K562 (cell line): ENCODE measurements around the gene GIGYF1. TPM values are rescaled to one million over a fixed set of nuclear protein-coding genes. Genes with fewer than 3 reads are reported as not detected.

ENCODE experiments used
- CCNT2 ChIP-seq: IDR thresholded peaks from 2 replicates; pipeline ENCODE4 v1.6.1; 2011; ENCODE audit warnings: borderline replicate concordance, low read depth, mild to moderate bottlenecking, moderate library complexity, mixed read lengths, low read length; ENCODE audit not compliant: insufficient read length; ENCODE audit errors: extremely low read depth
- CREB1 ChIP-seq, 2 experiments: sonication (generic) in 1 of 2; formaldehyde crosslinking in 1 of 2; IDR thresholded peaks; 2 replicates each; pipeline versions ENCODE4 v1.6.1 to v1.8.0; 2012 to 2022; ENCODE audit warnings: inconsistent platforms in 1 of 2, mild to moderate bottlenecking in 1 of 2, missing genetic modification reagents in 1 of 2, moderate library complexity in 1 of 2
- EP400 ChIP-seq: fragments of 450-650 bp; IDR thresholded peaks from 2 replicates; pipeline ENCODE4 v1.6.1; 2017; ENCODE audit warnings: antibody characterized with exemption, mild to moderate bottlenecking, moderate library complexity
- MTA2 ChIP-seq: fragments of 450-650 bp; IDR thresholded peaks from 2 replicates; pipeline ENCODE4 v1.6.1; 2016; ENCODE audit warnings: low read depth
- POLR3A ChIP-seq: IDR thresholded peaks from 2 replicates; pipeline ENCODE4 v1.6.1; 2011; ENCODE audit warnings: borderline replicate concordance, mild to moderate bottlenecking, moderate library complexity; ENCODE audit not compliant: insufficient read length, insufficient read depth; ENCODE audit errors: extremely low read depth
- SMAD4 ChIP-seq: fragments of 250-450 bp; sonication (Bioruptor Pico); conservative IDR thresholded peaks from 2 replicates; pipeline ENCODE4 v1.8.0; 2021; ENCODE audit warnings: inconsistent platforms, mild to moderate bottlenecking, moderate library complexity
- SRSF1 ChIP-seq: fragments of 200-400 bp; formaldehyde crosslinking; IDR thresholded peaks from 2 replicates; pipeline ENCODE4 v1.6.1; 2017; ENCODE audit warnings: mild to moderate bottlenecking, low read depth, low read length, moderate library complexity
- TAF1 ChIP-seq: IDR thresholded peaks from 2 replicates; pipeline ENCODE4 v1.6.1; 2011; ENCODE audit warnings: mild to moderate bottlenecking, low read length, moderate library complexity; ENCODE audit not compliant: insufficient read depth, control insufficient read depth, severe bottlenecking; ENCODE audit errors: extremely low read depth
- ZFP36 ChIP-seq: fragments of 150-350 bp; IDR thresholded peaks from 2 replicates; pipeline ENCODE4 v1.6.1; 2018; ENCODE audit warnings: low read length, low read depth; ENCODE audit not compliant: partially characterized antibody
- ZNF717 ChIP-seq: fragments of 250-450 bp; sonication (Bioruptor Pico); IDR thresholded peaks from 2 replicates; pipeline ENCODE4 v1.5.0; 2021
- polyA plus RNA-seq, 8 experiments: library from polyadenylated mRNA; depleted of rRNA in 4 of 8; stranded (reverse) in 5 of 8; unstranded in 3 of 8; fragments of >200 nt; fragmentation: Nextera tagmentation in 2 of 8; fragmentation: Illumina TruSeq in 1 of 8; extraction: Ambion mirVana in 2 of 8; extraction: Trizol in 1 of 8; gene quantifications; 2 replicates each; pipeline versions ENCODE4 v1.2.1 to v1.2.3, GENCODE V29; 2011 to 2014; ENCODE audit warnings: inconsistent platforms in 1 of 8, missing spikeins in 1 of 8
- total RNA-seq, 7 experiments: library from RNA; depleted of rRNA in 6 of 7; stranded (reverse); fragments of >200 nt in 6 of 7; fragmentation: Illumina TruSeq in 2 of 7; extraction: Trizol in 2 of 7; gene quantifications; 2 replicates each; pipeline versions ENCODE4 v1.2.1 to v1.2.3, GENCODE V29; 2011 to 2021; ENCODE audit warnings: low replicate concordance in 1 of 7
- TF ChIP-seq, protein P1 (sequence below), 2 experiments: fragments of 450-650 bp in 1 of 2; sonication (generic) in 1 of 2; formaldehyde crosslinking in 1 of 2; IDR thresholded peaks in 1 of 2; conservative IDR thresholded peaks in 1 of 2; 2 replicates each; pipeline versions ENCODE4 v1.6.1 to v1.8.1; 2016 to 2023; ENCODE audit warnings: mild to moderate bottlenecking in 2 of 2, moderate library complexity in 2 of 2, inconsistent platforms in 1 of 2, missing genetic modification reagents in 1 of 2
- TF ChIP-seq, protein P2 (sequence below): IDR thresholded peaks from 2 replicates; pipeline ENCODE4 v1.6.1; 2011; ENCODE audit not compliant: insufficient read length; ENCODE audit errors: extremely low read depth
- TF ChIP-seq, protein P3 (sequence below): fragments of 250-450 bp; sonication (Bioruptor Pico); IDR thresholded peaks from 2 replicates; pipeline ENCODE4 v1.4.0; 2020; ENCODE audit warnings: mild to moderate bottlenecking
- TF ChIP-seq, protein P4 (sequence below), 2 experiments: fragments of 450-650 bp; formaldehyde crosslinking in 1 of 2; IDR thresholded peaks; 2 replicates each; pipeline versions ENCODE4 v1.4.0 to v1.6.1; 2014 to 2020; ENCODE audit warnings: mild to moderate bottlenecking in 2 of 2, borderline replicate concordance in 1 of 2, low read depth in 1 of 2

Gene GIGYF1
- total and polyA plus RNA-seq, 9 of the 15 experiments (the other 6 are each of a cell fraction or from before 2014, with no cell fraction given): 0.56 to 76.2 (median 16.8) TPM

DNA sequence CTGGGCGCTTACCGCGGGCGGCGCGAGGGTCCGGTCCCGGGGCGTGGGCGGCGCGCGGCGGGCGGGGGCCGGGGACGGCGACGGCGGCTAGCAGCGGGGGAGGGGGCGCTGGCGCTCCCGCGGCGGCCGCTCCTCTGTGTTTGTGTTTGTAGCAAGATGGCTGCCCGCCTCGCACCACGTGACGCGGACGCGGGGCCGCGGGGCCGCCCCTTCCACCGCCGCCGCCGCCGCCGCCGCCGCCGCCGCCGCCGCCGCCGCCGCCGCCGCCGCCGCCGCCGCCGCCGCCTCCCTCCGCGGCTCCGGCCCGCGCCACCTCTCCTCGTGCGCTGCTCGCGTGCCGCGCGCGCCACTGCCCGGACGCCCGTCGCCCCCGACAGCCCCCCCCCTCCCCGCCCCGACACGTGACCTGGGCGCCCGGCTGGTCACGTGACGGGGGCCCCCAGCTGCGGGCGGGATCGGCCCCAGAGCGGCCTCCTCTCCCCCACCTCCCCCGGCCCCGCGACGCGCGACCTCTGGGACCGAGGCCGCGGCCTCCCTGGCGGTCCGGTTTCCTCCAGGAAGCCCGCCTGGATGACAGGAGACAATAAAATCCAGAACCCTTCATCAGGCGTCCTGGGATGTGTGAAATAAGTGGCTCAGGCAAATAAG, at the start of gene GIGYF1 (continued):
- TF ChIP-seq, protein P1, sequence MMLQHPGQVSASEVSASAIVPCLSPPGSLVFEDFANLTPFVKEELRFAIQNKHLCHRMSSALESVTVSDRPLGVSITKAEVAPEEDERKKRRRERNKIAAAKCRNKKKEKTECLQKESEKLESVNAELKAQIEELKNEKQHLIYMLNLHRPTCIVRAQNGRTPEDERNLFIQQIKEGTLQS (IDR thresholded peaks at IDR 0.05): no peak
- TF ChIP-seq, protein P1 (CRISPR knock-in tag; conservative IDR thresholded peaks at IDR 0.05): no peak
- TF ChIP-seq SMAD4 (CRISPR knock-in tag) (peak; percentile 52; the same call in 1 of the 2 replicates), POLR3A (no peak), MTA2 (no peak), ZNF717 (CRISPR knock-in tag) (no peak), CREB1 (IDR thresholded peaks at IDR 0.05) (peak; percentile 26; the same call in 1 of the 2 replicates), CREB1 (CRISPR knock-in tag; IDR thresholded peaks at IDR 0.05) (no peak), ZFP36 (peak; percentile 98), SRSF1 (no peak), CCNT2 (peak; percentile 48), TAF1 (peak; percentile 32), EP400 (peak; percentile 47; the same call in 1 of the 2 replicates)
- TF ChIP-seq, protein P2, sequence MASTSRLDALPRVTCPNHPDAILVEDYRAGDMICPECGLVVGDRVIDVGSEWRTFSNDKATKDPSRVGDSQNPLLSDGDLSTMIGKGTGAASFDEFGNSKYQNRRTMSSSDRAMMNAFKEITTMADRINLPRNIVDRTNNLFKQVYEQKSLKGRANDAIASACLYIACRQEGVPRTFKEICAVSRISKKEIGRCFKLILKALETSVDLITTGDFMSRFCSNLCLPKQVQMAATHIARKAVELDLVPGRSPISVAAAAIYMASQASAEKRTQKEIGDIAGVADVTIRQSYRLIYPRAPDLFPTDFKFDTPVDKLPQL: no peak
- TF ChIP-seq, protein P3, sequence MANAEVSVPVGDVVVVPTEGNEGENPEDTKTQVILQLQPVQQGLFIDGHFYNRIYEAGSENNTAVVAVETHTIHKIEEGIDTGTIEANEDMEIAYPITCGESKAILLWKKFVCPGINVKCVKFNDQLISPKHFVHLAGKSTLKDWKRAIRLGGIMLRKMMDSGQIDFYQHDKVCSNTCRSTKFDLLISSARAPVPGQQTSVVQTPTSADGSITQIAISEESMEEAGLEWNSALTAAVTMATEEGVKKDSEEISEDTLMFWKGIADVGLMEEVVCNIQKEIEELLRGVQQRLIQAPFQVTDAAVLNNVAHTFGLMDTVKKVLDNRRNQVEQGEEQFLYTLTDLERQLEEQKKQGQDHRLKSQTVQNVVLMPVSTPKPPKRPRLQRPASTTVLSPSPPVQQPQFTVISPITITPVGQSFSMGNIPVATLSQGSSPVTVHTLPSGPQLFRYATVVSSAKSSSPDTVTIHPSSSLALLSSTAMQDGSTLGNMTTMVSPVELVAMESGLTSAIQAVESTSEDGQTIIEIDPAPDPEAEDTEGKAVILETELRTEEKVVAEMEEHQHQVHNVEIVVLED (CRISPR knock-in tag): peak; percentile 37
- TF ChIP-seq, protein P4, sequence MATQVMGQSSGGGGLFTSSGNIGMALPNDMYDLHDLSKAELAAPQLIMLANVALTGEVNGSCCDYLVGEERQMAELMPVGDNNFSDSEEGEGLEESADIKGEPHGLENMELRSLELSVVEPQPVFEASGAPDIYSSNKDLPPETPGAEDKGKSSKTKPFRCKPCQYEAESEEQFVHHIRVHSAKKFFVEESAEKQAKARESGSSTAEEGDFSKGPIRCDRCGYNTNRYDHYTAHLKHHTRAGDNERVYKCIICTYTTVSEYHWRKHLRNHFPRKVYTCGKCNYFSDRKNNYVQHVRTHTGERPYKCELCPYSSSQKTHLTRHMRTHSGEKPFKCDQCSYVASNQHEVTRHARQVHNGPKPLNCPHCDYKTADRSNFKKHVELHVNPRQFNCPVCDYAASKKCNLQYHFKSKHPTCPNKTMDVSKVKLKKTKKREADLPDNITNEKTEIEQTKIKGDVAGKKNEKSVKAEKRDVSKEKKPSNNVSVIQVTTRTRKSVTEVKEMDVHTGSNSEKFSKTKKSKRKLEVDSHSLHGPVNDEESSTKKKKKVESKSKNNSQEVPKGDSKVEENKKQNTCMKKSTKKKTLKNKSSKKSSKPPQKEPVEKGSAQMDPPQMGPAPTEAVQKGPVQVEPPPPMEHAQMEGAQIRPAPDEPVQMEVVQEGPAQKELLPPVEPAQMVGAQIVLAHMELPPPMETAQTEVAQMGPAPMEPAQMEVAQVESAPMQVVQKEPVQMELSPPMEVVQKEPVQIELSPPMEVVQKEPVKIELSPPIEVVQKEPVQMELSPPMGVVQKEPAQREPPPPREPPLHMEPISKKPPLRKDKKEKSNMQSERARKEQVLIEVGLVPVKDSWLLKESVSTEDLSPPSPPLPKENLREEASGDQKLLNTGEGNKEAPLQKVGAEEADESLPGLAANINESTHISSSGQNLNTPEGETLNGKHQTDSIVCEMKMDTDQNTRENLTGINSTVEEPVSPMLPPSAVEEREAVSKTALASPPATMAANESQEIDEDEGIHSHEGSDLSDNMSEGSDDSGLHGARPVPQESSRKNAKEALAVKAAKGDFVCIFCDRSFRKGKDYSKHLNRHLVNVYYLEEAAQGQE (IDR thresholded peaks at IDR 0.05; ENCODE audit: borderline replicate concordance): peak; percentile 60
- TF ChIP-seq, protein P4 (CRISPR knock-in tag; IDR thresholded peaks at IDR 0.05; ENCODE audit: low read depth): no peak
